ENCODE data around the gene MMP28. TPM values are rescaled to one million over a fixed set of nuclear protein-coding genes. Genes with fewer than 3 reads are reported as not detected.

Gene MMP28
- total RNA-seq, 3 donors from 2014 or later: 5.6 to 25.6 (median 12.3) TPM

DNA sequence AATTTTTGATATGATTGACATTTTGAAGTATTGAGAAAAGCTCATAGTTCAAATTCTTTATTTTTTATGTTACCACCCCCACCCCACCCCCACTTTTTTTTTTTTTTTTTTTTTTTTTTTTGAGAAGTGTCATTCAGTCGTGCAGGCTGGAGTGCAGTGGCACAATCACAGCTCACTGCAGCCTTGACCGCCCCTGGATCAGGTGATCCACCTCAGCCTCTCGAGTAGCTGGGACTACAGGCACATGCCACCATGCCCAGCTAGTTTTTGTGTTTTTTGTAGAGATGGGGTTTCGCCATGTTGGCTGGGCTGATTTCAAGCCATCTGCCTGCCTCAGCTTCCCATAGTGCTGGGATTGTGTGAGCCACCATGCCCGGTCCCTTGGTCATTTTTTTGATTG, 21.3 kb upstream of the MMP28 start:
- no peak for DNase-seq (ENCODE audit: low spot score in 2 of 2)
- no peaks in the 10 kb centered on the region for H3K27me3 ChIP-seq
- no peaks in the 10 kb centered on the region for H3K9me3 ChIP-seq
- intact Hi-C loops (cut with DNase I; ENCODE audit: low total_unique reads): no loop called here
- H3K4me3 ChIP-seq: no peak overlapping the region
- no peak for TF ChIP-seq POLR2AphosphoS5 (IDR thresholded peaks at IDR 0.05)
- TF ChIP-seq POLR2A (IDR thresholded peaks at IDR 0.05): no peak
- TF ChIP-seq, protein P1, sequence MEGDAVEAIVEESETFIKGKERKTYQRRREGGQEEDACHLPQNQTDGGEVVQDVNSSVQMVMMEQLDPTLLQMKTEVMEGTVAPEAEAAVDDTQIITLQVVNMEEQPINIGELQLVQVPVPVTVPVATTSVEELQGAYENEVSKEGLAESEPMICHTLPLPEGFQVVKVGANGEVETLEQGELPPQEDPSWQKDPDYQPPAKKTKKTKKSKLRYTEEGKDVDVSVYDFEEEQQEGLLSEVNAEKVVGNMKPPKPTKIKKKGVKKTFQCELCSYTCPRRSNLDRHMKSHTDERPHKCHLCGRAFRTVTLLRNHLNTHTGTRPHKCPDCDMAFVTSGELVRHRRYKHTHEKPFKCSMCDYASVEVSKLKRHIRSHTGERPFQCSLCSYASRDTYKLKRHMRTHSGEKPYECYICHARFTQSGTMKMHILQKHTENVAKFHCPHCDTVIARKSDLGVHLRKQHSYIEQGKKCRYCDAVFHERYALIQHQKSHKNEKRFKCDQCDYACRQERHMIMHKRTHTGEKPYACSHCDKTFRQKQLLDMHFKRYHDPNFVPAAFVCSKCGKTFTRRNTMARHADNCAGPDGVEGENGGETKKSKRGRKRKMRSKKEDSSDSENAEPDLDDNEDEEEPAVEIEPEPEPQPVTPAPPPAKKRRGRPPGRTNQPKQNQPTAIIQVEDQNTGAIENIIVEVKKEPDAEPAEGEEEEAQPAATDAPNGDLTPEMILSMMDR (IDR thresholded peaks at IDR 0.05): no peak
- H3K36me3 ChIP-seq: no peaks in the 10 kb centered on the region
- H3K27ac ChIP-seq: no peak overlapping the region
- H3K4me1 ChIP-seq: peaks cover 0 to under 1% of the 10 kb centered on the region in 2 donors

DNA sequence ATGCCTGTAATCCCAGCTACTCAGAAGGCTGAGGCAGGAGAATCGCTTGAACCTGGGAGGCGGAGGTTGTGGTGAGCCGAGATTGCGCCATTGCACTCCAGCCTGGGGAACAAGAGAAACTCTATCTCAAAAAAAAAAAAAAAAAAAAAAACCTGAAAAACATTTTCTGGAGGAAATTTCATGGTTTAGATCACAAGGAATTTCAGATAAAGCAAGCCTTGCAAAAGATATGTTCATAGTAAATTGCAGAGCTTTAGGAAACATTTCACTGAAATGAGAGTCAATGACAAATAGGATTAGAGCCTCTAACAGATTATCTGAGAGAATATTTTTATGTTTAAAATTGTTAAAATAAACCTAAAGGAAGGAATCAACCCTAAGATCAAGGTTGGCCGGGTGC, 17.0 kb upstream of the MMP28 start:
- Histone ChIP-seq H3K27me3 (no peaks in the 10 kb centered on the region), H3K4me3 (no peak overlapping the region), H3K27ac (no peak overlapping the region), H3K36me3 (no peaks in the 10 kb centered on the region), H3K4me1 (peaks cover 0 to 4% of the 10 kb centered on the region in 2 donors), H3K9me3 (no peaks in the 10 kb centered on the region)
- DNase-seq (ENCODE audit: low spot score in 2 of 2): no peak
- intact Hi-C loops (cut with DNase I; ENCODE audit: low total_unique reads): no loop called here
- TF ChIP-seq, protein P1 (IDR thresholded peaks at IDR 0.05): no peak
- TF ChIP-seq POLR2AphosphoS5 (IDR thresholded peaks at IDR 0.05): no peak
- no peak for TF ChIP-seq POLR2A (IDR thresholded peaks at IDR 0.05)

DNA sequence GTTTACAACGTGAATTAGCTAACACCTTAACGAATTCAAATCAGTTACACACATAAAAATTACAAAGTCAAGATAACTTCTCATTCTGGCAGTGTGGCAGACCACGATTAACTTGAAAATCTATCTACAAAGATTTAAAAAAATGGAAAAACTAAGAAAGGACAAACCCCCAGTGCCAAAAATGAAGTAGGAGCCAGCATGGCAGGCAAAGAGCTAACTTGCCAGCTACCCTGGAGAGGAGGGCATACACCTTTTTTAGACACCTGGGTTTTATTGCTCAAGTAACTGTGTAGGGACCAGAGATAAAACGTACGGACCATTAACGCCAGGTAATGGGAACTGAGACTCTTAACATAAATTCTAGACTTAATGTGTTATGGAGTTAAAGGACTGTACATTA, 16.3 kb upstream of the MMP28 start:
- DNase-seq (ENCODE audit: low spot score in 2 of 2): no peak
- Histone ChIP-seq H3K27me3 (no peaks in the 10 kb centered on the region), H3K36me3 (no peaks in the 10 kb centered on the region), H3K4me3 (no peak overlapping the region), H3K4me1 (peaks cover 0 to 4% of the 10 kb centered on the region in 2 donors), H3K9me3 (no peaks in the 10 kb centered on the region), H3K27ac (no peak overlapping the region)
- intact Hi-C loops (cut with DNase I; ENCODE audit: low total_unique reads): no loop called here
- TF ChIP-seq POLR2A (IDR thresholded peaks at IDR 0.05) (no peak), POLR2AphosphoS5 (IDR thresholded peaks at IDR 0.05) (no peak)
- TF ChIP-seq, protein P1 (IDR thresholded peaks at IDR 0.05): no peak

DNA sequence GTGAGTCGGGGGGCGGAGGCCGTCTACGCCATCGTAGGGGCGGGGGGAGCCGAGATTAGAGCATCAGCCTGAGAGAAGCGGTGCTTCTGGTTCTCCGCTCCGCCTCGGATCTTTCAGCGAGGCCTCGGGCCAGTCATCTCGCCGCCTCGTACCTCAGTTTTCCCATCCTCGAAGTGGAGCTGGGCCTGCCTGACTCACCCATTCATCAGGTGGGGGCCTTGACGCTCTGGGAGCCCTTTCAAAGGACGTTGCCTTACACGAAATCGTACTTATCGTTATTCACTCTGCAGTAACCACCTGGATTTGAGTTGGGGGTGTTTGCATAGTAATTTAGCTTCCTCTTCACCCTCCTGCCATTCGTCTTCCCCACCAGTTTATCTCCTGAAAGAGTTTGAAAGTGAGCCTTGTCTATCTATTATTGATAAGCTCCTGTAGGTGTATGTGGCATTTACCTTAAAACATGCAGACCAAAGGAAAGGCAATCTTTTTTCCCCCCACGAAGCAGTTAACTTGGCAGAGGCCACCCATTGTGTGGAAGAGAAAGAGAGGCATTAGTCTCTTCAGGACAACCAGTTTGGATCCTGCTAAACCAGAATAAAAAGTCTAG, 14.5 kb upstream of the MMP28 start:
- H3K9me3 ChIP-seq: no peaks in the 10 kb centered on the region
- peak overlapping the region; percentile 92 to 97 for H3K27ac ChIP-seq
- no peaks in the 10 kb centered on the region for H3K36me3 ChIP-seq
- intact Hi-C loops (cut with DNase I; ENCODE audit: low total_unique reads): loop anchor here (5.0 kb wide), 1 partner anchor 43 kb away; no protein-coding TSS in a partner anchor
- no peaks in the 10 kb centered on the region for H3K27me3 ChIP-seq
- no peak for DNase-seq (ENCODE audit: low spot score in 2 of 2)
- H3K4me3 ChIP-seq: peak overlapping the region; percentile 65 to 89 (median 83)
- peaks cover 0 to 4% of the 10 kb centered on the region in 2 donors for H3K4me1 ChIP-seq
- TF ChIP-seq POLR2A (IDR thresholded peaks at IDR 0.05) (no peak), POLR2AphosphoS5 (IDR thresholded peaks at IDR 0.05) (no peak)
- TF ChIP-seq, protein P1 (IDR thresholded peaks at IDR 0.05): no peak

DNA sequence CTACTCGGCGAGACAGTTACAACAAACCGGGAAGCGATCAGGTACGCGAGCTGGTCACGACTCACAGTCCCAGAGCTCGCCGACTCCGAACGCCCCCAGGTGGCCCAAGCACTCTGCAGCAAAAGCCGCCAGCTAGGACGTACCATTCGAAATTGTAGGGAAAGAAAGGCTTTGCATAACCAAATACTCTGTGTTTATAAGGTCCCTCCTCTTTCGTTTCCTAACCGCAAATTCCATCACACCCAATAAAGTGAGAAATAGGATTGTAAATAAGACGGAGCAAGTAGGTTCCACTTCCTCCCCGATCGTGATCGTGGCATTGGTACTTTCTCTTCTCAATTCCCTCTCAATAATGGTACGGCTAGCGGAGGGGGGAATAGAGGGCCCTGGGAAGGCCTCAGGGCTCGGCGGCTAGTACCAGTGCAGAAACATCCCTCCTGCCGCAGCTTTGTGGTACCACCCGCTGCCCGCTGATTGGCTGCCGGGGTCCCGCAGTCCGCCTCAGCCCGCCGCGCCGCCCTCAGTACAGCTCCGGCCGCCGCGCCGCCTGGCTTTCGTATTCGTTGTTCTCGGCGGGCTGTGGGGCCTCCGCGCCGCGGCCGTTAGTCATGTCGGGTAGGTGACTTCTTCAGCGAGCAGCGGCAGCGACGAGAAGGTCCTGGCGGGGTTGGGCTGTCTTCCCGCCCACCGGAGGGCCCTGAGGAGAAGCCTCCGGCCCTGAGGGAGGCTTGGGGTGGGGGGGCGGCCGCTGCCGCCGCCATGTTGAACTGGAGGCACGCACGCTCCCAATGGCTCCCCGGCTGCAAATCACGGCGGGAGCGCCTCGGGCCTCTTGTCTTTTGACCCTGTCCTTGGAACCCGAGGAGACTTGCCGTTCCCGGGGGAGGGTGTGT, 13.8 kb upstream of the MMP28 start, which contains the start of gene TAF15:
TAF15 (plus strand) TSS at position 523 of the 893 bp plus-strand sequence; CDS start at position 609, 86 bp downstream.
- Histone ChIP-seq H3K9me3 (no peaks in the 10 kb centered on the region), H3K27me3 (no peaks in the 10 kb centered on the region), H3K4me1 (peaks cover 0 to 4% of the 10 kb centered on the region in 2 donors), H3K27ac (peak within 1 kb of the TSS; percentile 92 to 97), H3K4me3 (peak within 1 kb of the TSS; percentile 65 to 89 (median 83)), H3K36me3 (no peaks in the 10 kb centered on the region)
- peak; percentile 96 for DNase-seq (ENCODE audit: low spot score in 2 of 2)
- intact Hi-C loops (cut with DNase I; ENCODE audit: low total_unique reads): loop anchor here (5.0 kb wide), 1 partner anchor 42 kb away; no protein-coding TSS in a partner anchor
- TF ChIP-seq, protein P1 (IDR thresholded peaks at IDR 0.05): peak; percentile 69 to 81 (median 70)
- TF ChIP-seq POLR2A (IDR thresholded peaks at IDR 0.05) (peak; percentile 98), POLR2AphosphoS5 (IDR thresholded peaks at IDR 0.05) (peak; percentile 99 to 100 (median 99))

Measured in breast epithelium (tissue), 4 donors.